GM23338 (cell line): ENCODE results near the gene EXOC4. TPM values are rescaled to one million over a fixed set of nuclear protein-coding genes. Genes with fewer than 3 reads are reported as not detected.

ENCODE experiments used
- ATAC-seq: fragments of 200-7000 bp; cut with Tn5 transposase; 3 replicates; pipeline ENCODE4 v1.9.1; 2020
- DNase-seq: peaks from one replicate; pipeline ENCODE4 v3.0.0-alpha.2; 2015; ENCODE audit warnings: low spot score
- H2AFZ ChIP-seq: fragments of 200-600 bp; sonication (generic); 2 replicates; pipeline ENCODE4 v1.8.0; 2016; ENCODE audit warnings: antibody characterized with exemption, mild to moderate bottlenecking, moderate library complexity
- H3F3A ChIP-seq: fragments of 200-600 bp; sonication (generic); replicated peaks from 2 replicates; pipeline ENCODE4 v1.8.0; 2017; ENCODE audit warnings: antibody characterized with exemption, mixed run types, low read depth
- H3K27ac ChIP-seq: fragments of 200-600 bp; sonication (generic); 2 replicates; pipeline ENCODE4 v1.6.1; 2016; ENCODE audit warnings: low read depth
- H3K27me3 ChIP-seq: fragments of 200-600 bp; sonication (generic); 2 replicates; pipeline ENCODE4 v1.8.0; 2016; ENCODE audit warnings: mild to moderate bottlenecking, mixed run types, moderate library complexity; ENCODE audit not compliant: insufficient read depth
- H3K36me3 ChIP-seq: fragments of 200-600 bp; sonication (generic); 2 replicates; pipeline ENCODE4 v1.8.0; 2016; ENCODE audit warnings: mild to moderate bottlenecking; ENCODE audit not compliant: insufficient read depth
- H3K4me1 ChIP-seq: fragments of 200-600 bp; sonication (generic); 2 replicates; pipeline ENCODE4 v1.8.0; 2016; ENCODE audit warnings: mild to moderate bottlenecking, moderate library complexity; ENCODE audit not compliant: insufficient read depth
- H3K4me2 ChIP-seq: fragments of 200-600 bp; sonication (generic); 2 replicates; pipeline ENCODE4 v1.7.1; 2017; ENCODE audit warnings: mixed run types
- H3K4me3 ChIP-seq: fragments of 200-600 bp; sonication (generic); 2 replicates; pipeline ENCODE4 v1.6.1; 2016; ENCODE audit warnings: mixed run types
- H3K79me2 ChIP-seq: fragments of 200-600 bp; sonication (generic); replicated peaks from 2 replicates; pipeline ENCODE4 v1.8.0; 2017; ENCODE audit warnings: mild to moderate bottlenecking; ENCODE audit not compliant: insufficient read depth
- H3K9me2 ChIP-seq: fragments of 200-600 bp; sonication (generic); 2 replicates; pipeline ENCODE4 v1.8.0; 2017; ENCODE audit not compliant: insufficient read depth
- H4K20me1 ChIP-seq: fragments of 200-600 bp; sonication (generic); replicated peaks from 2 replicates; pipeline ENCODE4 v1.8.0; 2017; ENCODE audit warnings: mild to moderate bottlenecking; ENCODE audit not compliant: insufficient read depth
- H3K27ac Mint-ChIP-seq: 2 replicates; pipeline ENCODE4 v1.8.0; 2020; ENCODE audit warnings: inconsistent platforms, mild to moderate bottlenecking, moderate library complexity, mixed read lengths
- H3K27me3 Mint-ChIP-seq: 3 replicates; pipeline ENCODE4 v1.8.0; 2022; ENCODE audit warnings: low read depth, mild to moderate bottlenecking, moderate library complexity, mixed read lengths, inconsistent platforms; ENCODE audit not compliant: insufficient read depth, poor library complexity
- H3K36me3 Mint-ChIP-seq: 3 replicates; pipeline ENCODE4 v1.8.0; 2021; ENCODE audit warnings: low read depth, mild to moderate bottlenecking, inconsistent platforms, moderate library complexity, mixed read lengths
- H3K4me1 Mint-ChIP-seq: 3 replicates; pipeline ENCODE4 v1.8.0; 2020; ENCODE audit warnings: mild to moderate bottlenecking, inconsistent platforms, mixed read lengths
- H3K4me3 Mint-ChIP-seq: 3 replicates; pipeline ENCODE4 v1.8.0; 2021; ENCODE audit warnings: moderate library complexity, mild to moderate bottlenecking, inconsistent platforms, mixed read lengths
- H3K9me3 Mint-ChIP-seq: 3 replicates; pipeline ENCODE4 v1.8.0; 2020; ENCODE audit warnings: moderate library complexity, mild to moderate bottlenecking, inconsistent platforms, mixed read lengths
- CTCF ChIP-seq, 2 experiments: fragments of 200-600 bp in 1 of 2; sonication (generic) in 1 of 2; conservative IDR thresholded peaks; 2 replicates each; pipeline versions ENCODE4 v1.5.1 to v1.6.1; 2016 to 2017; ENCODE audit warnings: antibody characterized with exemption in 2 of 2, low read depth in 2 of 2, mild to moderate bottlenecking in 2 of 2, moderate library complexity in 1 of 2
- ETS1 ChIP-seq: IDR thresholded peaks from 2 replicates; pipeline ENCODE4 v1.6.1; 2016; ENCODE audit warnings: antibody characterized with exemption
- EZH2phosphoT487 ChIP-seq: fragments of 200-600 bp; sonication (generic); IDR thresholded peaks from one replicate; pipeline ENCODE4 v1.8.1; 2018; ENCODE audit warnings: antibody characterized with exemption; ENCODE audit not compliant: unreplicated experiment
- NANOG ChIP-seq: IDR thresholded peaks from 2 replicates; pipeline ENCODE4 v1.6.1; 2016; ENCODE audit warnings: antibody characterized with exemption, borderline replicate concordance
- POLR2AphosphoS5 ChIP-seq: IDR thresholded peaks from 2 replicates; pipeline ENCODE4 v1.6.1; 2016; ENCODE audit warnings: antibody characterized with exemption, low read depth
- ZNF114 ChIP-seq: fragments of 250-450 bp; sonication (Bioruptor Pico); IDR thresholded peaks from 2 replicates; pipeline ENCODE4 v1.5.0; 2020; ENCODE audit warnings: mild to moderate bottlenecking, moderate library complexity
- ZNF331 ChIP-seq: fragments of 250-450 bp; sonication (Bioruptor Pico); IDR thresholded peaks from 2 replicates; pipeline ENCODE4 v1.5.0; 2020; ENCODE audit warnings: low read depth, mild to moderate bottlenecking, moderate library complexity
- ZNF462 ChIP-seq: fragments of 250-450 bp; sonication (Bioruptor Pico); IDR thresholded peaks from 2 replicates; pipeline ENCODE4 v1.5.0; 2020; ENCODE audit warnings: mild to moderate bottlenecking, moderate library complexity
- polyA plus RNA-seq: library from polyadenylated mRNA; unstranded; fragments of >200 nt; fragmentation: Nextera tagmentation; extraction: Ambion mirVana; gene quantifications from 2 replicates; pipeline ENCODE4 v1.2.1, GENCODE V29; 2016
- total RNA-seq: library from RNA; depleted of rRNA; stranded (reverse); fragments of >200 nt; shearing (Covaris generic); gene quantifications from 2 replicates; pipeline ENCODE4 v1.2.3, GENCODE V29; 2014

EXOC4 gene
- total and polyA plus RNA-seq, 2 experiments from 2014 or later: 37.5 to 52.7 TPM

GRCh38 chr7:133301444-133301843, 48.6 kb downstream of the EXOC4 start:
- Mint-ChIP-seq H3K27ac (no peak overlapping the region), H3K36me3 (peaks cover 4% of the 10 kb centered on the region; the same call in 2 of the 3 replicates), H3K27me3 (no peaks in the 10 kb centered on the region), H3K4me3 (no peak overlapping the region), H3K4me1 (peaks cover 23% of the 10 kb centered on the region), H3K9me3 (no peaks in the 10 kb centered on the region)
- Histone ChIP-seq H3K4me3 (no peak overlapping the region), H3K27me3 (no peaks in the 10 kb centered on the region), H3K4me1 (no peaks in the 10 kb centered on the region), H3K36me3 (no peaks in the 10 kb centered on the region), H3K9me2 (no peaks in the 10 kb centered on the region), H3F3A (no peaks in the 10 kb centered on the region), H3K27ac (no peak overlapping the region), H2AFZ (no peak overlapping the region), H3K79me2 (peaks cover 8% of the 10 kb centered on the region; the same call in 1 of the 2 replicates), H3K4me2 (no peak overlapping the region), H4K20me1 (no peaks in the 10 kb centered on the region; the same call in 1 of the 2 replicates)
- no peak for ATAC-seq
- TF ChIP-seq CTCF (conservative IDR thresholded peaks at IDR 0.05; ENCODE audit: low read depth in 2 of 2) (no peak), ZNF462 (CRISPR knock-in tag) (no peak), NANOG (no peak), POLR2AphosphoS5 (no peak), ZNF114 (CRISPR knock-in tag) (no peak), ZNF331 (CRISPR knock-in tag) (no peak), ETS1 (no peak), EZH2phosphoT487 (no peak)
- no peak for DNase-seq
